OCI-LY1 (cell line): ENCODE measurements around the gene GDE1.

Experiments used
- H2AFZ ChIP-seq: fragments of 200-600 bp; sonication (generic), shearing (Covaris generic); 2 replicates; pipeline ENCODE4 v1.6.0; 2014; ENCODE audit warnings: antibody characterized with exemption, mild to moderate bottlenecking, low read length
- H3F3A ChIP-seq: fragments of 200-600 bp; sonication (generic), shearing (Covaris generic); 2 replicates; pipeline ENCODE4 v1.6.0; 2014; ENCODE audit warnings: mild to moderate bottlenecking, antibody characterized with exemption, low read length, moderate library complexity; ENCODE audit not compliant: insufficient read depth
- H3K27ac ChIP-seq: fragments of 200-600 bp; sonication (generic); 2 replicates; pipeline ENCODE4 v1.5.1; 2014; ENCODE audit warnings: low read length, mixed run types, mild to moderate bottlenecking, low read depth; ENCODE audit not compliant: poor library complexity, severe bottlenecking
- H3K27me3 ChIP-seq: fragments of 200-600 bp; sonication (generic); 2 replicates; pipeline ENCODE4 v1.6.0; 2014; ENCODE audit warnings: antibody characterized with exemption, mild to moderate bottlenecking, low read length, moderate library complexity; ENCODE audit not compliant: insufficient read depth
- H3K36me3 ChIP-seq: fragments of 200-600 bp; sonication (generic); 2 replicates; pipeline ENCODE4 v1.6.1; 2014; ENCODE audit warnings: mild to moderate bottlenecking, antibody characterized with exemption, low read length, moderate library complexity, mixed read lengths; ENCODE audit not compliant: insufficient read depth
- H3K4me1 ChIP-seq: fragments of 200-600 bp; sonication (generic); 2 replicates; pipeline ENCODE4 v1.5.1; 2014; ENCODE audit warnings: mild to moderate bottlenecking, low read length, moderate library complexity; ENCODE audit not compliant: insufficient read depth, severe bottlenecking
- H3K4me2 ChIP-seq: fragments of 200-600 bp; sonication (generic), shearing (Covaris generic); 2 replicates; pipeline ENCODE4 v1.6.1; 2014; ENCODE audit warnings: low read length
- H3K4me3 ChIP-seq: fragments of 200-600 bp; sonication (generic); 2 replicates; pipeline ENCODE4 v1.5.1; 2014; ENCODE audit warnings: low read length, low read depth, mild to moderate bottlenecking, mixed read lengths; ENCODE audit not compliant: poor library complexity, severe bottlenecking
- H3K79me2 ChIP-seq: fragments of 200-600 bp; shearing (Covaris generic); 2 replicates; pipeline ENCODE4 v1.6.1; 2016; ENCODE audit warnings: mixed run types, low read length, mixed read lengths; ENCODE audit not compliant: insufficient read depth
- H3K9ac ChIP-seq: fragments of 200-600 bp; sonication (generic), shearing (Covaris generic); 2 replicates; pipeline ENCODE4 v1.6.1; 2014; ENCODE audit warnings: mild to moderate bottlenecking, low read length, mixed read lengths
- H3K9me2 ChIP-seq: fragments of 200-600 bp; sonication (generic), shearing (Covaris generic); 2 replicates; pipeline ENCODE4 v1.6.1; 2014; ENCODE audit warnings: low read depth, mild to moderate bottlenecking, low read length, mixed read lengths
- H3K9me3 ChIP-seq: fragments of 200-600 bp; shearing (Covaris generic); 2 replicates; pipeline ENCODE4 v1.6.1; 2014; ENCODE audit warnings: low read length, mixed read lengths
- H4K20me1 ChIP-seq: fragments of 200-600 bp; sonication (generic), shearing (Covaris generic); 2 replicates; pipeline ENCODE4 v1.6.0; 2016; ENCODE audit warnings: mild to moderate bottlenecking, low read length; ENCODE audit not compliant: insufficient read depth
- CTCF ChIP-seq: fragments of 200-600 bp; sonication (generic), shearing (Covaris generic); IDR thresholded peaks from 2 replicates; pipeline ENCODE4 v1.5.1; 2017; ENCODE audit warnings: mild to moderate bottlenecking, antibody characterized with exemption, low read length, moderate library complexity, mixed read lengths
- EZH2 ChIP-seq: fragments of 200-600 bp; sonication (generic), shearing (Covaris generic); IDR thresholded peaks from 2 replicates; pipeline ENCODE4 v1.8.0; 2017; ENCODE audit warnings: borderline replicate concordance, mixed run types, mild to moderate bottlenecking, antibody characterized with exemption, low read length, moderate library complexity, mixed read lengths

Gene GDE1

GRCh38 chr16:19518388-19518787, 3.5 kb downstream of the GDE1 start:
- H3K27ac ChIP-seq = no peak overlapping the region
- no peak overlapping the region for H2AFZ ChIP-seq
- no peak overlapping the region for H3K4me2 ChIP-seq
- peaks cover 14% of the 10 kb centered on the region for H3K79me2 ChIP-seq
- H3K9me2 ChIP-seq = no peaks in the 10 kb centered on the region
- TF ChIP-seq CTCF (no peak), EZH2 (no peak)
- no peaks in the 10 kb centered on the region for H3K9me3 ChIP-seq
- no peaks in the 10 kb centered on the region for H4K20me1 ChIP-seq
- H3K9ac ChIP-seq = no peak overlapping the region
- peaks cover 42% of the 10 kb centered on the region for H3K36me3 ChIP-seq
- H3K4me3 ChIP-seq = no peak overlapping the region
- no peaks in the 10 kb centered on the region for H3K27me3 ChIP-seq
- H3F3A ChIP-seq = 0 out of 2 replicates have a peak, but pooled peaks cover 4% of the 10 kb centered on the region
- H3K4me1 ChIP-seq = peaks cover 40% of the 10 kb centered on the region

GRCh38 chr16:19517424-19518089, 4.3 kb downstream of the GDE1 start:
- no peaks in the 10 kb centered on the region for H3K27me3 ChIP-seq
- H3K79me2 ChIP-seq = peaks cover 14% of the 10 kb centered on the region
- H3K27ac ChIP-seq = no peak overlapping the region
- H3K4me3 ChIP-seq = no peak overlapping the region
- no peak for TF ChIP-seq CTCF
- H3K9me2 ChIP-seq = no peaks in the 10 kb centered on the region
- no peaks in the 10 kb centered on the region for H4K20me1 ChIP-seq
- no peak overlapping the region for H3K4me2 ChIP-seq
- H3K9ac ChIP-seq = no peak overlapping the region
- H3K36me3 ChIP-seq = peaks cover 50% of the 10 kb centered on the region
- peaks cover 32% of the 10 kb centered on the region for H3K4me1 ChIP-seq
- H2AFZ ChIP-seq = no peak overlapping the region
- 0 out of 2 replicates have a peak, but pooled peaks cover 3% of the 10 kb centered on the region for H3F3A ChIP-seq
- H3K9me3 ChIP-seq = no peaks in the 10 kb centered on the region

- TF ChIP-seq CTCF = no peak
- TF ChIP-seq EZH2 = no peak
- Histone ChIP-seq H3K27ac (no peak overlapping the region), H3K9ac (no peak overlapping the region), H3K9me2 (no peaks in the 10 kb centered on the region), H3K79me2 (peaks cover 7% of the 10 kb centered on the region), H3F3A (no peaks in the 10 kb centered on the region), H3K4me2 (no peak overlapping the region), H2AFZ (no peak overlapping the region), H3K9me3 (no peaks in the 10 kb centered on the region), H3K4me3 (no peak overlapping the region), H4K20me1 (no peaks in the 10 kb centered on the region), H3K4me1 (peaks cover 22% of the 10 kb centered on the region), H3K36me3 (peaks cover 60% of the 10 kb centered on the region), H3K27me3 (no peaks in the 10 kb centered on the region)
These were observed 6.1 kb downstream of the GDE1 start for GRCh38 chr16:19515757-19516156.
